ENCODE results near the gene ROBO3.
A peak's percentile ranks its signal among the peaks of the same experiment; 100 is the strongest.

Gene ROBO3, protein sequence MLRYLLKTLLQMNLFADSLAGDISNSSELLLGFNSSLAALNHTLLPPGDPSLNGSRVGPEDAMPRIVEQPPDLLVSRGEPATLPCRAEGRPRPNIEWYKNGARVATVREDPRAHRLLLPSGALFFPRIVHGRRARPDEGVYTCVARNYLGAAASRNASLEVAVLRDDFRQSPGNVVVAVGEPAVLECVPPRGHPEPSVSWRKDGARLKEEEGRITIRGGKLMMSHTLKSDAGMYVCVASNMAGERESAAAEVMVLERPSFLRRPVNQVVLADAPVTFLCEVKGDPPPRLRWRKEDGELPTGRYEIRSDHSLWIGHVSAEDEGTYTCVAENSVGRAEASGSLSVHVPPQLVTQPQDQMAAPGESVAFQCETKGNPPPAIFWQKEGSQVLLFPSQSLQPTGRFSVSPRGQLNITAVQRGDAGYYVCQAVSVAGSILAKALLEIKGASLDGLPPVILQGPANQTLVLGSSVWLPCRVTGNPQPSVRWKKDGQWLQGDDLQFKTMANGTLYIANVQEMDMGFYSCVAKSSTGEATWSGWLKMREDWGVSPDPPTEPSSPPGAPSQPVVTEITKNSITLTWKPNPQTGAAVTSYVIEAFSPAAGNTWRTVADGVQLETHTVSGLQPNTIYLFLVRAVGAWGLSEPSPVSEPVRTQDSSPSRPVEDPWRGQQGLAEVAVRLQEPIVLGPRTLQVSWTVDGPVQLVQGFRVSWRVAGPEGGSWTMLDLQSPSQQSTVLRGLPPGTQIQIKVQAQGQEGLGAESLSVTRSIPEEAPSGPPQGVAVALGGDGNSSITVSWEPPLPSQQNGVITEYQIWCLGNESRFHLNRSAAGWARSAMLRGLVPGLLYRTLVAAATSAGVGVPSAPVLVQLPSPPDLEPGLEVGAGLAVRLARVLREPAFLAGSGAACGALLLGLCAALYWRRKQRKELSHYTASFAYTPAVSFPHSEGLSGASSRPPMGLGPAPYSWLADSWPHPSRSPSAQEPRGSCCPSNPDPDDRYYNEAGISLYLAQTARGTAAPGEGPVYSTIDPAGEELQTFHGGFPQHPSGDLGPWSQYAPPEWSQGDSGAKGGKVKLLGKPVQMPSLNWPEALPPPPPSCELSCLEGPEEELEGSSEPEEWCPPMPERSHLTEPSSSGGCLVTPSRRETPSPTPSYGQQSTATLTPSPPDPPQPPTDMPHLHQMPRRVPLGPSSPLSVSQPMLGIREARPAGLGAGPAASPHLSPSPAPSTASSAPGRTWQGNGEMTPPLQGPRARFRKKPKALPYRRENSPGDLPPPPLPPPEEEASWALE (N-terminal part only)

DNA sequence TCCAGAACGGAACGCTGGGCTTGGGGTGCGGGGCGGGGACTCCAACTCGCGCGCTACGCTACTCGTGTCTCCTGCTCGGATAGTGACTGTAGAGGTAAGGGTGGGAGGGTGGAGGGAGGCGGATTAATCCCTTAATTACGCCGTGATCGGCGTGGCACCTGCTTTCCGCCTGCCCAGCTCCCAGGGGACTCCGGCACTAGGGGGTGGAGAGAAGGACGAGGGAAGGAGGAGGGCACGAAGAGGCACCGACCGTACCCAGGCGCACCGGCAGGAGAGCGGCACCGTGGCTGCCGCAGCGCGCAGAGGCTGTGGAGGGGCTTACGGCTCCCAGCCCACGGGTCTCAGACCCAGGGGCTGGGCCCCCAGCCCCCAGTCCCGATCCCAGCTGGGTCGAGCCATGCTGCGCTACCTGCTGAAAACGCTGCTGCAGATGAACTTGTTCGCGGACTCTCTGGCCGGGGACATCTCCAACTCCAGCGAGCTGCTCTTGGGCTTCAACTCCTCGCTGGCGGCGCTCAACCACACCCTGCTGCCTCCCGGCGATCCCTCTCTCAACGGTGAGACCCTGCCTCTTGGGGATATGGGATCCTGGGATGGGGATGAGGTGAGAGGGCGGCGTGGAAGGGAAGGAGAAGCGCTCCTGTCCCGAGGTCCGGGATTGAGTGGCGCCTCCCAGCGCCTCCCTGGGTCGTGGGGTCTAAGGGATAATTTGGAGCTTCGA, at the start of gene ROBO3:
TSS of gene ROBO3 (plus strand) at position 252 of the 721 bp plus-strand sequence. CDS start at position 398, 146 bp downstream.
- H3K4me3 Mint-ChIP-seq, result no peak within 1 kb of the TSS
- H3K27ac Mint-ChIP-seq, result no peak within 1 kb of the TSS
- CTCF ChIA-PET, result interaction anchor here (0.9 to 2.7 kb wide), 12 partner anchors 11 to 221 kb away, joined by 3 to 26 read pairs (median 4); partner anchors contain the start of gene VSIG2
- H3K9me3 Mint-ChIP-seq, result no peaks in the 10 kb centered on the region
- H3K27me3 Mint-ChIP-seq, result peaks cover 100% of the 10 kb centered on the region
- DNase-seq, result no peak
- H3K36me3 Mint-ChIP-seq, result no peaks in the 10 kb centered on the region
- peaks cover 37% of the 10 kb centered on the region for H3K4me1 Mint-ChIP-seq

DNA sequence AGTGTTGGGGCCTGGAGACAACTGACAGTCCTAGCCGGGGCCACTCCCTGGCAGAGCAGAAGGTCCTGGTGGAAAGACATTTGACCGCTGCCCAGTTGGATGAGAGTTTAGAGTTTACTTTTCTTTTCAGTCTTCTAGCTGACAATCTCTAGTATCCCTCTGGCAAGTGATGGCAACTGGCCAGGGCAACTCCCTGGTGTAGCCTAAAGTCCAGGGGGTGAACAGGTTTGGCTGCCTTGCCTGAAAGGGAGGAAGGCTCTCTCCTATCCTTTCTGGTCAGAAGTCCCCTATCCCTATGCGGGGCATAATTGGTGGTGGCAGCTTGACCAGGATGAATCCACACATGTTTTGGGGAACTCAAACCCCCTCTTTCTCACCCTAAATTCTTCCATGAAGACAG, 48.2 kb upstream of the ROBO3 start:
- peaks cover 63% of the 10 kb centered on the region for H3K27me3 Mint-ChIP-seq
- CTCF ChIA-PET, result interaction anchor here (0.6 kb wide), 1 partner anchor 123 kb away, joined by 3 read pairs; no protein-coding TSS in a partner anchor
- no peaks in the 10 kb centered on the region for H3K9me3 Mint-ChIP-seq
- no peak overlapping the region for H3K4me3 Mint-ChIP-seq
- no peak overlapping the region for H3K27ac Mint-ChIP-seq
- H3K4me1 Mint-ChIP-seq, result no peaks in the 10 kb centered on the region
- no peak for DNase-seq
- H3K36me3 Mint-ChIP-seq, result no peaks in the 10 kb centered on the region

DNA sequence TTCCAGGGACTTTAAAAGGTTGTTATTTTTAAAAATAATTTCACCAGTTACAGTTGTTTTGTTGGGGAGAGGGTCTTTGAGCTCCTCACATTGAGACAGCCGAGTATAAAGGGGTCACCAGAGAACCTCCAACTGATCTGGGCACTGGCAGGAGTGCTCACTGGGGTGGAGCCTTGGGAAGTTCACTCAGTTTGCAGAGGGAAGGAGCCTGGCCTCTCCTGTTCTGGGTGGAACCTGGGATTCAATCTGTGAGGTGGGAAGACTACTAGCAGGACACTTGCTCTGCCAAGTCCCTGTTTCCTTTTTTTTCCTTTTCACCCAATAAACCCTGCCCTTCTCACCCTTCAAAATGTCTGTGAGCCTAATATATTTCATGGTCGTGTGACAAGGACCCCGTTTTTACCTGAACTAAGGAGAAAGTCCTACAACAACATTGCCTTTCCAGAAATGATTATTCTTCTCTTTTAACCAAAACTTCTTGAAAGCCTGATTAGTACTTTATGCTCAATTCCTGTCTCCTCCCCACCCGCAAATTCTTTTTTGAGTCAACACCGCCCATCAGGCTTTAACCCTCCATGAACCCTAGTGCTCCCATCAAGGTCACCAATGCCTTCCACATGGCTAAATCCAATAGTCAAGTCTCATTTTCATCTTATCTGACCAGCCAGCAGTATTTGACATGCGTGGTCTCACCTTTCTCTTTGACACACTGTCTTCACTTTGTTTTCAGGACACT, 43.1 kb upstream of the ROBO3 start:
- CTCF ChIA-PET, result no interaction called here
- peaks cover 45% of the 10 kb centered on the region for H3K27me3 Mint-ChIP-seq

DNA sequence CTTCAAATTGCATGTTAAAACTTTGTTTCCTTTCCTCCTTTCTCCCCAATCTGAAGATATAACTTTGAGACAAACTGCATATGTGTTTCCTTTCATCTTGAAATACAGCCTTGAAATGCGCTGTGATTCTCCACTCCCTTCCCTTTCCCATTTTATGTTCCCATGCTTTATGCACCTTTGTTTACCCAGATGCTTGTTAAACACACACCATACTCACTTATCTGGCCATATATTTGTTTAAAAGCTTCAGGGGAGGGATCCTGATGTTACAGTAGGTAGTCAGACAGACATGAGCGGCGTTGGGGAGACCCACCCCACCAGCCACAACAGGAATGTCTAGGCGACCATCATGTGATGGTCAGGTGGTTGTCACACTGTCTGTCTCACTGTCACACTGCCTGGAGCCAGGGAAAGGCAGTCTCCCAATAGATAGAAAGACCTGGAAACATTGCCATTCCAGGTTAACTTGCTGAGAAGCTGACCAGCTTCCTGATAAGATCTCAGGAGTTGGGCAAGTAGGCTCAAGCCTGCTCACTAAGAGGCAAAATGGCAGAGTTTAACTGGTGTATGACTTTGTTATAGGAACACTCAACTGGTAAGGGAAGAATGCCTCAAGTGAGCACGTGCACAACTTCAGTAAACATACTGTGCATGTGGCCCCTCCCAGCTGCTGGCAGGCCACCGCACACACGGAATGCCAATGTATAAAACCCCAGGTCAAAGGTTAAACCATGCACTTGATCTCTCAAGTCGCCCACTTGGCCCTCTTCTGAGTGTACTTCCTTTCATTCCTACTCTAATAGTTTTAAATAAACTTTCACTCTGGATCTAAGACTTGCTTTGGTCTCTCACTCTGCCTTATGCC, 41.5 kb upstream of the ROBO3 start:
- DNase-seq, result no peak
- H3K4me3 Mint-ChIP-seq, result no peak overlapping the region
- no peaks in the 10 kb centered on the region for H3K4me1 Mint-ChIP-seq
- H3K27ac Mint-ChIP-seq, result no peak overlapping the region
- CTCF ChIA-PET, result no interaction called here
- no peaks in the 10 kb centered on the region for H3K9me3 Mint-ChIP-seq
- H3K27me3 Mint-ChIP-seq, result peaks cover 34% of the 10 kb centered on the region
- no peaks in the 10 kb centered on the region for H3K36me3 Mint-ChIP-seq

More for the DNA sequence above, 43.1 kb upstream of the ROBO3 start:
- H3K4me3 Mint-ChIP-seq, result no peak overlapping the region
- H3K36me3 Mint-ChIP-seq, result no peaks in the 10 kb centered on the region
- H3K27ac Mint-ChIP-seq, result no peak overlapping the region
- no peaks in the 10 kb centered on the region for H3K4me1 Mint-ChIP-seq
- no peak for DNase-seq
- no peaks in the 10 kb centered on the region for H3K9me3 Mint-ChIP-seq

DNA sequence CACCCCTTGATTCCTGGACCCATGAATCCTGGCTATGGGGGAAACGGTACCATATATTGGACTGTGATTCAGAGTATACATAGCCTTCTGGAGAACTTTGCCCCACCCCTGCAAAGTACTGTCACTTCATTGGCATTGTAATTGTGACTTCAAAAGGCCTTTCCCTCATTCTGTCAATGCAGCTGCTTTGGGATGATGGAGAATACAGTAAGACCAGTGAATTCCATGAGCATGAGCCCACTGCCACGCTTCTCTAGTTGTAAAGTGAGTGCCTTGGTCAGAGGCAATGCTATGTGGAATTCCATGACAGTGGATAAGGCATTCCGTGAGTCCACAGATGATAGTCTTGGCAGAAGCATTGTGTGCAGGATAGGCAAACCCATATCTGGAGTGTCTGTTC, 39.4 kb upstream of the ROBO3 start:
- Mint-ChIP-seq H3K27ac (no peak overlapping the region), H3K27me3 (peaks cover 31% of the 10 kb centered on the region), H3K4me1 (no peaks in the 10 kb centered on the region), H3K36me3 (no peaks in the 10 kb centered on the region), H3K4me3 (no peak overlapping the region), H3K9me3 (no peaks in the 10 kb centered on the region)
- CTCF ChIA-PET, result interaction anchor here (0.6 kb wide), 1 partner anchor 32 kb away, joined by 3 read pairs; no protein-coding TSS in a partner anchor
- DNase-seq, result no peak

DNA sequence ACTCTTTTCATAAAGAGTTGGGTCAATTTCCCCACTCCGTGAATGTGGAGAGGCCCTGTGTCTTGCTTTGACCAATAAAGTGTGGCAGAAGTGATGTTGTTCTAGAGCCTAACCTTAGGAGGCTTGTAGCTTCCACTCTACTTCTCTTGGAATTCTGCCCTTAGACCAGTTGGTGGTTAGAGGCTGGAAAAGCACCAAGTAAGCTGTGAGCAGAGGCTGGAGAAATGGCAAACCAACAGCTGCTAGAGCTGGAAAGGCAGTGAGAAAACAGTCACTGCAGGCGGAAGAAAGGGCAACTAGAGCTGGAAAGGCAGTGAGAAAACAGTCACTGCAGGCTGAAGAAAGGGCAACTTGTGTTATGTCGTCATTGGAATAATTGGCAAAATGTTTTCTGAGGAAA, 35.2 kb upstream of the ROBO3 start:
- Mint-ChIP-seq H3K4me3 (no peak overlapping the region), H3K9me3 (no peaks in the 10 kb centered on the region), H3K36me3 (no peaks in the 10 kb centered on the region), H3K27me3 (peaks cover 41% of the 10 kb centered on the region), H3K27ac (no peak overlapping the region), H3K4me1 (no peaks in the 10 kb centered on the region)
- DNase-seq, result no peak
- CTCF ChIA-PET, result no interaction called here

DNA sequence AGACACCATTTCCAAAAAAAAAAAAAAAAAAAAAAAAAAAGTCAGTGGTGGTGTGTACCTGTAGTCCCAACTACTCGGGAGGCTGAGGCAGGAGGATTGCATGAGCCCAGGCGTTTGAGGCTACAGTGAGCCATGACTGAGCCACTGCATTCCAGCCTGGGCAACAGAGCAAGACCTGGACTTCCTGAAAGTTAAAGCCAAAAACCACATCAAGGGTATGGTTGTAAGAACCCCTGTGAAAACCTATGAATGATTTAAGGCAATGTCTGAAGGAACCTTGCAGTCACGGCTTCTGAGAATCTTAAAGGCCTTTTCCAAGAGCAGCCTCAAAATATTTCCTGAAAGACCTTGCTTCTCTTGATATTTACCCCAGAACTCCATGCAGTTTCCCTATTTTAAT, 34.5 kb upstream of the ROBO3 start:
- no peak overlapping the region for H3K27ac Mint-ChIP-seq

DNA sequence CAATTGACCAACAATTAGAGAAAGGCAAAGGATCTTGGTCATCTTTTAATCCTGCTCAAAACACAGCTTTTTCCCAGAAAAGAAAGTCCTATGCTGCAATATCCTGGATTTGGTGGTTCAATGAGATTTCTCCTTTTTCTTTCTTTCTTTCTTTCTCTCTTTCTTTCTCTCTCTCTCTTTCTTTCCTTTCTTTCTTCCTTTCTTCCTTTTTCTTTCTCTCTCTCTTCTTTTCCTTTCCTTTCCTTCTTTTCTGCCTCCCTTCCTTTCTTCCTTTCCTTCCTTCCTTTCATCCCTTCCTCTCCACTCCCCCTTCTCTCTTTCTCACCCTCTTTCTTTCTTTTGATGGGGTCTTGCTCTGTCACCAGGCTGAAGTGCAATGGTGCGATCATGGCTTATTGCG, 33.3 kb upstream of the ROBO3 start:
- H3K9me3 Mint-ChIP-seq, result no peaks in the 10 kb centered on the region
- peaks cover 6% of the 10 kb centered on the region for H3K4me1 Mint-ChIP-seq
- no peak overlapping the region for H3K27ac Mint-ChIP-seq
- peaks cover 49% of the 10 kb centered on the region for H3K27me3 Mint-ChIP-seq
- no peak for DNase-seq
- H3K36me3 Mint-ChIP-seq, result no peaks in the 10 kb centered on the region
- CTCF ChIA-PET, result no interaction called here
- no peak overlapping the region for H3K4me3 Mint-ChIP-seq

More for the DNA sequence above, 34.5 kb upstream of the ROBO3 start:
- no peaks in the 10 kb centered on the region for H3K9me3 Mint-ChIP-seq
- no peak overlapping the region for H3K4me3 Mint-ChIP-seq
- no peak for DNase-seq
- CTCF ChIA-PET, result no interaction called here
- peaks cover 48% of the 10 kb centered on the region for H3K27me3 Mint-ChIP-seq
- H3K36me3 Mint-ChIP-seq, result no peaks in the 10 kb centered on the region
- no peaks in the 10 kb centered on the region for H3K4me1 Mint-ChIP-seq

DNA sequence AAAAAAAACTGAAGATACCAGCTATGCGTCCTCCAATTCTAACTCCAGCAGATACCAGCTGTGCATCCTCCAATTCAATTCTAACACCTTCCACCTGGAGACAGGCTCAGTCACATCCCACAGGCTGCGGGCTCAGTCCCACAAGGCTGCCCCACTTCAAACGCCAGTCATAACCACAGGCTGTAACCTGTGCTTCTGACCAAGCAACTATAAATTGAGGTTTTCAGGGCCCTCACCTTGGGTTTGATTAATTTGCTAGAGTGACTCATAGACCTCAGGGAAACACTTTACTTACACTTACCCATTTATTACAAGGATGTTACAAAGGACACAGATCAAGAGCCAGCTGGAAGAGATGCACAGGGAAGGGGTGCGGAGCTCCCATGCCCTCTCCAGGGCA, 32.7 kb upstream of the ROBO3 start:
- Mint-ChIP-seq H3K27ac (no peak overlapping the region), H3K4me1 (peaks cover 12% of the 10 kb centered on the region), H3K27me3 (peaks cover 55% of the 10 kb centered on the region), H3K4me3 (no peak overlapping the region), H3K36me3 (no peaks in the 10 kb centered on the region), H3K9me3 (no peaks in the 10 kb centered on the region)
- DNase-seq, result no peak
- CTCF ChIA-PET, result interaction anchor here (0.7 to 7.8 kb wide), 3 partner anchors 44 to 161 kb away, joined by 3 to 76 read pairs (median 6); partner anchors contain the start of genes SIAE and SPA17

DNA sequence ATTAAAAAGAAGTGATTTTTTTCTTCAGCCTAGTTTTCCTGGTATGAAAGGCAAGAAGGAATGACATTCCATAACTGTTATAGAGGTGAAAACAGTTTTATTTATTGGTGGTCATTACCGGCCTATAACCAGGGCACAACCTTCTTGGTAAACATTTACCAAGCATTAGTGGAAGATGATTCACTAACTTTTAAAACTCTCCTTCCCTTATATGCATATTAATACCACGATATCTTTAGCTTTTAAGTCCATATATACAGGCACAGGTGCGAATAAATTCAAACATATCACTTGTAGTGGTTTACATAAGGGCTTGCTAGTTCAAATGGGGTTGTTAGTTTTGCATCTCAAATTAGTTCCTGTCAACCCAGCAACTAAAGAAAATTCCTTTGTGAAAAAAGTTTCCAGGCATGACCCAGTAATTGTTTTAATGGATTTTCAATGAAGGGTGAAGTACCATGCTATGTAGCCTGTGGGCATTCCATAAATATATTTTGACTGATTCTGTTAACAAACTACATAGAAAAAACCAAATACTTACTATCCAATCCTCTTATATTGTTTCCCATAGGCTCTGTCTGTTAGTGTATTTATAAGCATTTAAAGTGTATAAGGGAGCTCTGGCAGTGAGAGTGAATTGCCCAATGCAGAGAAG, 30.6 kb upstream of the ROBO3 start:
- Mint-ChIP-seq H3K27me3 (peaks cover 76% of the 10 kb centered on the region), H3K27ac (no peak overlapping the region), H3K4me3 (no peak overlapping the region), H3K4me1 (peaks cover 15% of the 10 kb centered on the region), H3K36me3 (no peaks in the 10 kb centered on the region), H3K9me3 (no peaks in the 10 kb centered on the region)
- CTCF ChIA-PET, result interaction anchor here (1.8 to 7.8 kb wide), 3 partner anchors 76 to 163 kb away, joined by 5 to 76 read pairs (median 9); partner anchors contain the start of genes SIAE and SPA17
- DNase-seq, result no peak

DNA sequence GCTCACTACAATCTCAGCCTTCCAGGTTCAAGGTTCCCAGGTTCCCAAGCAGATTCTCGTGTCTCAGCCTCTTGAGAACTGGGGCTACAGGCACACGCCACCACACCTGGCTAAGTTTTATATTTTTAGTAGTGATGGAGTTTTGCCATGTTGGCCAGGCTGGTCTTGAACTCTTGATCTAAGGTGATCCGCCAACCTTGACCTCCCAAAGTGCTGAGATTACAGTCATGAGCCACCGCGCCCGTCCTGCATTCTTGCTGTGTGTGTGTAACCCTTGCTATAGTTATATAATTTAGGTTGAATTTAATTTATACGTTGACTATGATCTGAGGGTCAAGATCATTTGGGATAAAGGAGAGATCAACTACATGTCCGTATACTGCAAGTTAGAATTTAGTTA, 29.3 kb upstream of the ROBO3 start:
- CTCF ChIA-PET, result interaction anchor here (1.4 to 7.8 kb wide), 5 partner anchors 41 to 192 kb away, joined by 4 to 76 read pairs (median 9); partner anchors contain the start of genes SIAE and SPA17
- Mint-ChIP-seq H3K4me3 (peak overlapping the region; percentile 56), H3K4me1 (peaks cover 21% of the 10 kb centered on the region), H3K27ac (no peak overlapping the region), H3K27me3 (peaks cover 85% of the 10 kb centered on the region), H3K9me3 (no peaks in the 10 kb centered on the region), H3K36me3 (no peaks in the 10 kb centered on the region)
- no peak for DNase-seq
